ENCODE measurements around the gene OR13J1. TPM values are rescaled to one million over a fixed set of nuclear protein-coding genes. Genes with fewer than 3 reads are reported as not detected.

Gene OR13J1
- total RNA-seq, 4 donors from 2014 or later, result 0.64 TPM; not detected in 3

- Histone ChIP-seq H3K4me1 (peaks cover 17 to 43% (median 35%) of the 10 kb centered on the region in 4 donors), H3K36me3 (no peaks in the 10 kb centered on the region), H3K4me3 (no peak overlapping the region), H3K27me3 (no peaks in the 10 kb centered on the region), H3K9me3 (no peaks in the 10 kb centered on the region), H3K27ac (peak overlapping the region; percentile 29 to 79 (median 55))
- WGBS, 2 donors (ENCODE audit: low coverage in 1 of 2), result 47% methylated on average over 2 of the region's 2 CpGs; no CpG with 5 or more reads in 1 of the 2 donors
- DNase-seq, result no peak
- TF ChIP-seq POLR2AphosphoS5 (IDR thresholded peaks at IDR 0.05) (no peak), CTCF (IDR thresholded peaks at IDR 0.05) (no peak)
- in situ Hi-C loops (cut with MboI; ENCODE audit: low pct_ligation_motif_present in 1 of 4, low pct_unique_long_range_greater_than_20kb in 1 of 4, low sequenced_read_pairs in 3 of 4), result no loop called here
- intact Hi-C loops (cut with DNase I; ENCODE audit: low total_unique reads), result no loop called here
Observed at GRCh38 chr9:35835766-35836165, 34.4 kb downstream of the OR13J1 start.

GRCh38 chr9:35835216-35835632, 35.0 kb downstream of the OR13J1 start:
- Histone ChIP-seq H3K4me3 (no peak overlapping the region), H3K36me3 (no peaks in the 10 kb centered on the region), H3K9me3 (no peaks in the 10 kb centered on the region), H3K27me3 (no peaks in the 10 kb centered on the region), H3K4me1 (peaks cover 17 to 49% (median 40%) of the 10 kb centered on the region in 4 donors), H3K27ac (peak overlapping the region; percentile 29 to 79 (median 55))
- 67 to 86% methylated on average over 1 to 3 of the region's 3 CpGs for WGBS, 2 donors (ENCODE audit: low coverage in 1 of 2)
- intact Hi-C loops (cut with DNase I; ENCODE audit: low total_unique reads) (no loop called here), in situ Hi-C loops (cut with MboI; ENCODE audit: low pct_ligation_motif_present in 1 of 4, low pct_unique_long_range_greater_than_20kb in 1 of 4, low sequenced_read_pairs in 3 of 4) (no loop called here)
- peak; percentile 60 for DNase-seq
- TF ChIP-seq POLR2AphosphoS5 (IDR thresholded peaks at IDR 0.05) (no peak), CTCF (IDR thresholded peaks at IDR 0.05) (peak; percentile 22 to 59 (median 38)), EP300 (IDR thresholded peaks at IDR 0.05; ENCODE audit: low read depth) (no peak), POLR2A (IDR thresholded peaks at IDR 0.05) (no peak)

DNA sequence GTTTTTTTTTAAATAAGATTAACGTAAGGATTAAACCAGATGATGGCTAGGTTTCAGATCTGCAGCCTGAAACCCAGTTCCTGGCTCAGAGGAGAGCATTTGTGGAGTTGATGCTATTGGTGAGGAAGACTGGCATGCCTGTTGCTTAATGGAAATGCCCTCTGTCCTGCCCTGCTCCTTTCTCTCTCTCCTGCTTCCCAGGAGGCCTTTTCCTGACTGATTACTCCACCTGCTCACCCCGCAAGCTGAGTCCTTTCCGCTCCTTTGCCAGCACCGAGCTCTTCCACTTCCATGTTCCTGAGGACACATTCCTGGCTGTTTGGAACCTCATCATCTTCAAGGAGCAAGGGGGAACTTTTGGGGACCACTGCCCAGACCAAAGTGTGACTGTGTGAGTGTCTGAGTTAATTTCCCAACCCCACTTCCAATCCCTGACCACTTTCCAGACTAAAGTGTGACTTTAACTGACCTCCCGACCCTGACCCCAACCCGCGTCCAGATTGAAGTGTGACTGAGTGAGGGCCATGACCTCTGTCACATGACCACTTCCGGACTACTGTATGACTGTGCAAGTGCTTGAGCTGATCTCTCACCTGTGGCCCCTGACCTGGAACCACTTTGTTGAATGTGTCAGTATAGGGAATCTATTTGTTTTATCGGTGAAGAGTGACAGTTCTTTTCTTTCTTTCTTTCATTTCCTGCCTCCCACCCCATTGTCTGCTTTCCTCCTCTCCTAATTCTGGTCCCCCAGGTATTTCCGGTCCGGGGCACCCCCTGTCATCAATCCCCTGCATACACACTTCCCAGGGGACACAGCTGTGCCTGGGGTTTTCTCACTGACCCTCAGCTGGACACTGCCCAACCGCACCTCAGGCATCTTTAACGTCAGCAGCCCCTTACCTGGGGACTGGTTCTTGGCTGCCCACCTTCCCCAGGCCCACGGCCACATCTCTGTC, 35.7 kb downstream of the OR13J1 start:
- TF ChIP-seq CTCF (IDR thresholded peaks at IDR 0.05) (no peak), POLR2AphosphoS5 (IDR thresholded peaks at IDR 0.05) (no peak), POLR2A (IDR thresholded peaks at IDR 0.05) (no peak), EP300 (IDR thresholded peaks at IDR 0.05; ENCODE audit: low read depth) (no peak)
- H3K4me3 ChIP-seq, result no peak overlapping the region
- 72 to 81% methylated on average over 4 to 14 of the region's 14 CpGs for WGBS, 2 donors (ENCODE audit: low coverage in 1 of 2)
- in situ Hi-C loops (cut with MboI; ENCODE audit: low pct_ligation_motif_present in 1 of 4, low pct_unique_long_range_greater_than_20kb in 1 of 4, low sequenced_read_pairs in 3 of 4), result no loop called here
- intact Hi-C loops (cut with DNase I; ENCODE audit: low total_unique reads), result no loop called here
- H3K9me3 ChIP-seq, result no peaks in the 10 kb centered on the region
- no peaks in the 10 kb centered on the region for H3K36me3 ChIP-seq
- DNase-seq, result no peak
- no peaks in the 10 kb centered on the region for H3K27me3 ChIP-seq
- H3K27ac ChIP-seq, result peak overlapping the region; percentile 77 to 85 (median 78)
- peaks cover 17 to 56% (median 47%) of the 10 kb centered on the region in 4 donors for H3K4me1 ChIP-seq

GRCh38 chr9:35832814-35833213, 37.4 kb downstream of the OR13J1 start:
- no peak overlapping the region for H3K4me3 ChIP-seq
- H3K27me3 ChIP-seq, result no peaks in the 10 kb centered on the region
- no peak for DNase-seq
- no peak for TF ChIP-seq POLR2AphosphoS5 (IDR thresholded peaks at IDR 0.05)
- no peak for TF ChIP-seq POLR2A (IDR thresholded peaks at IDR 0.05)
- TF ChIP-seq EP300 (IDR thresholded peaks at IDR 0.05; ENCODE audit: low read depth), result no peak
- no peak for TF ChIP-seq CTCF (IDR thresholded peaks at IDR 0.05)
- intact Hi-C loops (cut with DNase I; ENCODE audit: low total_unique reads) (no loop called here), in situ Hi-C loops (cut with MboI; ENCODE audit: low pct_ligation_motif_present in 1 of 4, low pct_unique_long_range_greater_than_20kb in 1 of 4, low sequenced_read_pairs in 3 of 4) (no loop called here)
- H3K36me3 ChIP-seq, result no peaks in the 10 kb centered on the region
- peaks cover 17 to 62% (median 52%) of the 10 kb centered on the region in 4 donors for H3K4me1 ChIP-seq
- H3K9me3 ChIP-seq, result no peaks in the 10 kb centered on the region
- H3K27ac ChIP-seq, result peak overlapping the region; percentile 77 to 85 (median 78)
- 78 to 90% methylated on average over 2 to 5 of the region's 5 CpGs for WGBS, 2 donors (ENCODE audit: low coverage in 1 of 2)
